Stimulated activated CD8-positive, alpha-beta memory T cell treated with anti-CD3 and anti-CD28 coated beads, Interleukin-4, amount 100 ng/mL, for 1 hour (primary cell): ENCODE measurements around the gene RAB15.

ENCODE experiments used
- DNase-seq, 2 donors: peaks; one replicate each; pipeline ENCODE4 v3.0.0-alpha.2; 2020; ENCODE audit warnings: low read depth in 2 of 2, low spot score in 1 of 2

The RAB15 gene

GRCh38 chr14:64938972-64939816 lies 32.9 kb downstream of the RAB15 start:
- DNase-seq, result no peak

GRCh38 chr14:64937821-64938193 lies 34.3 kb downstream of the RAB15 start:
- DNase-seq, result no peak

GRCh38 chr14:64937171-64937820 lies 34.8 kb downstream of the RAB15 start:
- DNase-seq, result no peak

GRCh38 chr14:64935508-64935907 lies 36.6 kb downstream of the RAB15 start:
- no peak for DNase-seq

DNA sequence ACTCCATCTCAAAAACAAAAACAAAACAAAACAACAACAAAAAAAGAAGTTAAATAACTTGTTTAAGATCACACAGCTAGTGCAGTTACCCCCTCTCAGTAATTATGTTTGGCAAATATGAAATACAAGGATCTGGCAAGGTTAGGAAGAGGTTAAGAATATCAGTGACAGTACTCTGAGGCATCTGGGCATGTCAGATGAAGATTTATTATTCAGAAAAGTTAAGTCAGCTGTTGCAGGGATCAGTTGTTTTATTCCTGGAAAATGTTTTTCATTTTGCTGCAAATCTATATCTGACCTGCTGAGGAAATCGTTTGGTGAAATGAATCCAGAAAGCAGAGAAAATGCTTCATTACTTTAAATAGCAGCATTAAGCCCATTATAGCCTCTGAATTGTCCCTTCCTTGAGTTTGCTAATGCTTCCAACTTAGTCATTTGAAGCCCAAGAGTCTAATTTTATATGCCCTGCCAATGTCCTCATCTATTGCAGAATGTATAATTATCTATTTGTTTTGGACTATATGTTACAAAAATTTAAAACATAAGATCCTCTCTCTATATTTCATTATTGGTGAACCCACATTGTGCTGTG lies 37.7 kb downstream of the RAB15 start:
- DNase-seq, result no peak

DNA sequence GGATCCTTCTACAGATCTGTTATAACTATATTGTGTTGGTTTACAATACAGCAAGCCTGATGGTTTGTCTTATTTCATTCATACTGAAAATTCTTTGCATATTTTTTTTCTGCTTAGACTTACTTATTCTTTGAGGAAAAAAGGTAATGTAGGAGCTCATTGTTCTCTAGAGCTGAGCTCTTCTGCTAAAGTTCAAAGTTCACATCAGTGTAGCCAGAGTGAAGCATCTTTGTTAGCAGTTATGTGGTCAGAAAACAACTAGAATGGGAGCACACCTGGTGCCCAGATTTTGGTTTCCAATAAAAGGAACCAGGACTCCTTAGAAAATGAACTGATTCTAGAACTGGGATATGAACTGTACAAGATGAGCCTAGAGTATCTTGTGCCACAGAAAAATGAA lies 39.9 kb downstream of the RAB15 start:
- DNase-seq, result no peak

DNA sequence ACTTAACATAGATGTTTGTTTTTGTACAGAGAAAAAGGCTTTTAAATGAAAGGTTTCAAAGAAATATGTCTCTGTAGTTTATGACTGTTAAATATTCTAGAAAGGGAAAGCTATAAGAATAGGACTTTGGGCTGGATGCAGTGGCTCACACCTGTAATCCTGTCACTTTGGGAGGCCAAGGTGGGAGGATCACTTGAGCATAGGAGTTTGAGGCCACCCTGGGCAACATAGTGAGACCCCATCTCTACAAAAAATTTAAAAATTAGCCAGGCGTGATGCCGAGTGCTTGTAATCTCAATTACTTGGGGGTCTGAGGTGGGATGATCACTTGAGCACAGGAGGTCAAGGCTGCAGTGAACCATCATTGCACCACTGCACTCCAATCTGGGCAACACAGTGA lies 41.0 kb downstream of the RAB15 start:
- DNase-seq, result no peak

GRCh38 chr14:64930085-64930843 lies 41.9 kb downstream of the RAB15 start:
- DNase-seq, result no peak

GRCh38 chr14:64929014-64929359 lies 43.1 kb downstream of the RAB15 start:
- DNase-seq, result no peak

GRCh38 chr14:64928239-64929013 lies 43.7 kb downstream of the RAB15 start:
- no peak for DNase-seq

- DNase-seq, result no peak
Observed at GRCh38 chr14:64927031-64927430, 45.1 kb downstream of the RAB15 start.

DNA sequence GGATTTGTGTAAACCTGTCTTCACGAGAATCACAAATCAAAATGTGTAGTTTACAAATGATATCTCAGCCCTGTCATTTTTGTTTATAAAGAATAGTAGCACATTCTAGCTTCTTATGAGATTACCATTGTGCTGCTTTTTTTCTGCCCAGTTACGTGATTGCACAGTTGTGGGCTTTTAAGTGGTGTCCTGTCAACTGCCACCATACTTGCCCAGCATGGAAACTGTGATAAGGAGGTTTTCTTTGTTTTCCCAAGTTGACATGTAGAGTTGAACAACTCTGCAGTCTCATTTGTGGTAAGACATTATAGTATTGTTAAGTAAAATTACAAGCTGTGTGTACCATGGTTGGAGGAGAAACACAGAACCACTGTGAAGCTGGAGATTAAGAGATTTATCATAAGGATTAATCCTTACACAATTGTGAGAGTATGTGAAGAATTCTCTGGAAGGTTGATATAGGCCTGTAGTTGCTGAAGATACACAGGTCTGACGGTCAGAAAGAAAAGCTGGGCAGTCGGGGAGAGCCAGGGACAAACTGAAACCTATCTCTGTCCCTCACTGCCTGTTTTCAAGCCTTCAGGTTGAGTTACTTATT lies 45.6 kb downstream of the RAB15 start:
- no peak for DNase-seq

DNA sequence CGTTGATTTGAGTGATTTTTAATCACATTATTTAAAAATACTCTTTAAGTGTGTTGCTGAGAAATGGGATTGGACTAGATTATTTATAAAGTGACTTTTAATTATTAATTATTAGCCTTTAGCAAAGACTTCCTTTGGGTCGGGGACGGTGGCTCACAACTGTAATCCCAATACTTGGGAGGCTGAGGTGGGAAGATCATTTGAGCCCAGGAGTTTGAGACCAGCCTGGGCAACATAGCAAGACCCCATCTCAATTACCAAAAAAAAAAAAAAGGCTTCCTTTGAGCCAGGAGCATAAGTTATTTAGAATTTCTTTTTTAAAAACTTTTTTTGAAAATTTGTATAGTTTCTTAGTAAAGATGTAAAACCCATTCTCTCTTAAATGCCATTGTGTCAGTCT lies 49.1 kb downstream of the RAB15 start:
- DNase-seq, result no peak

DNA sequence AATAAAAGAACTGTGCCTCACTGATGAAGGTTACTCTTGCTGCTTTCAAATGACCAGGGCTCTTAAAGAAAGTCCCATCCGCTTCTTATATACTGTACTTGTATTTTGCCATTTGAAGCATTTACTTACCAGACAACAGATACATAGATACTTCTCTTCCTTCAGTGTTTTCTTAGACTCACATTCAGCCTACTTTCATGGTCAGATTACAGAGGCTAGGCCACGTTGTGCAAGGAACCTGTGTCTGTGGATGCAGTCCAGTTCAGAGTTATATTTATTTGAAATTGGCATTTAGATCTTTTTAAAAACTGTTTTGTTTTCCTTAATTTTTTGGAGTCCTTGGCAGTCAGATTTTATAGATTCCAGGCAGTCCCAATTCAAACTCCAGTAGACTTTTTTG lies 51.7 kb downstream of the RAB15 start:
- no peak for DNase-seq

DNA sequence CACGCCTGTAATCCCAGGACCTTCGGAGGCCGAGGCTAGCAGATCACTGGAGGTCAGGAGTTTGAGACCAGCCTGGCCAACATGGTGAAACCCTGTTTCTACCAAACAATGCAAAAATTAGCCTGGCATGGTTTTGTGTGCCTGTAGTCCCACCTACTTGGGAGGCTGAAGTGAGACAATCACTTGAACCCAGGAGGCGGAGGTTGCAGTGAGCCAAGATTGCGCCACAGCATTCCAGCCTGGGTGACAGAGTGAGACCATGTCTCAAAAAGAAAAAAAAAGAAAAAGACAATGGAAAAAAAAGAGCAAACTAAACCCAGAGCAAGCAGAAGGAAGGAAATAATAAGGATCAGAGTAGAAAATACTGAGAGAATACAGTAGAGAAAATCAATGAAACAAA lies 52.5 kb downstream of the RAB15 start:
- DNase-seq, result no peak

DNA sequence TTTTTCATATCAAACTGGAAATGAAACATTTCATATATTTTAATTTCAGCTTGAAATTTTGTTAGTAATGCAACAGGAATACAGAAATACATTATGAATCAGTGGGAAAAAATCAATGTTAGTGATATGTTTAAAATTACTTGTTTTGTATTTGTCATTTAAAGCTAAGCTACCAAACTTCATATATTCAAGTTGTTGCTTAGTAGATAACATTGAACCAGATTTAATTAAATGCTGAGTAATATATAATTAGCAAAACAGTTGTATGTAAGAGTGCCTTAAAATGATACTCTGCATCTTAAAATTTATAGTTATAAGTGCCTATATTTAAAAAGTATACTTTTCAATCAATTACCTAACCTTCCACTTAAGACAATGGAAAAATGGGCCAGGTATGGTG lies 52.9 kb downstream of the RAB15 start:
- DNase-seq, result no peak

DNA sequence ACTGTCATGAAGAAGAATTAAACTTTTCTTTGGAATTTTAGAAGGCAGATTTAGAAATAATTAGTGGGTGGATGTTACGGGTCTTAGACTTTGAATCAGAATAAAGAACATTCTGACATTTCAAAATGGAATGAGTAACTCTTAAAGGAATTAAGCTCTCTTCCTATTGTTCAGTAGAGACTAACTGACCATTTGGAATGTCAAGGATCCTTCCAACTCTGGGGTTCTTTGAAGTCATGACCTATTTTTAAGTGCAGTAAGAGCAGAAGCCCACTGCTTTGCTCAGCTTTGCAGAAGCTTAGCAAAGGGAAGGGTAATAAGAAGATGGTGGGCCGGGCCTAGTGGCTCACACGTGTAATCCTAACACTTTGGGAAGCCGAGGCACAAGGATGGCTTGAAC lies 53.9 kb downstream of the RAB15 start:
- DNase-seq, result no peak

DNA sequence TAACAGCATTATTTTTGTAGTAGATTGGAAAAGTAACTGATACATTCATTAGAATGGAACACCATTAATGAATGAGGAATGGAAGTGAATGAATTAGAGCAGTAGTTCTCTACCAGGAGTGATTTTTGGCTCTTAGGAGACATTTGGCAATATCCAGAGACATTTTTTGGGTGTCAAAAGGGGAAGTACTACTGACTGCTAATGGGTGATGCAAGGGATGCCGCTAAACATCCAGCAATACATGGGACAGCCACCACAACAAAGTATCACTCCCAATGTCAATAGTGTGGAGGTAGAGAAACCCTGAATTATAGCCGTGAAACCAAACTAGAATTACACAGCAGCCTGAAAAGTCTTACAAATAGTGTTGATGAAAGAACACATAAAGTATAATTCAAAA lies 56.3 kb downstream of the RAB15 start:
- no peak for DNase-seq

DNA sequence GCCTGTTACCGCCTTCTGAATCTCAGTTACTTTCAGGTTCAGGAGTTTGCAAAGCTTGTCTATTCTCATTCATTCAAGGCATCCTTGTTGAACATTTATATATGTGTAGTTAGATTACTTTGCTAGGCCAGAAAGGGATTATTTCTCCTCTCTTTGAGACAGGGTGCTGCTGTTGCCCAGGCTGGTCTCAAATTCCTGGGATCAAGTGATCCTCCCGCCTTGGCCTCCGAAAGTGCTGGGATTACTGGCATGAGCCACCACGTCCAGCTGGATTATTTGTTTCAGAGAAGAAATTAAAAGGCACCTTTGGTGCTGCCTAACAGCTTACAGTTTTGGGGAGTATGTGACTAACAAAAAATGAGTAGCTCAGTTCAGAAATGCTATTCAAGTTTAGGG lies 57.1 kb downstream of the RAB15 start:
- DNase-seq, result no peak

GRCh38 chr14:64914237-64915028 lies 57.7 kb downstream of the RAB15 start, which contains the start of gene CHURC1:
Gene CHURC1 (plus strand): TSS chr14:64914455. CDS start chr14:64914496, 41 bp downstream.
- DNase-seq, result peak; percentile 92 to 97
